Measurements from ENCODE around the gene LAPTM5.

DNA sequence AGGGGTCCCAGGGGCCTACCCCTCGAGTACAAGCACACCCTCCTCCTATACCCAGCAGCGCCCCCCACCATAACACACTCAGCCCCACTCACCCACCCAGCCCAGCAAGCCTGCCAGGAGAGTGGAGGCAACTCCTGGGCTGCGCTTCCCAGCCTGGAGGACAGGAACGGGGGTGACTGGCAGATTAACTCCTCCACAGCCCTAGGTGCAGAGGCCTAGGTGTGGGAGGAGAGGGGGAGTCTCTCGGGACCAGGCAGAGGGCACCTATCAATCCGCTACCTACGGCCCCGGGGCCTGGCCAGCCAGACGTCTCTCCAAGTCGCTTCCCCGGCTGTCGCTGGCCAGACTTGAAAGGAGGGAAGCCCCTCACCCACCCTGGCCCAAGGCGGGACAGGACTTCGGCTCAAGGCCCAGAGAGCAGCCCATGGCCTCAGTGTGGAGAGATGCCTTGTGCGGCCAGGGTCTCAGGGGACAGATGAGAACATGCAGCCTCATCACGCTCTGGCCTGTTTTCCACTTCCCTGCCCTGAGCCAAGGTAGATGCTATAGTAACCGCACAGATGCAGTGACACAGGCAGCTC is 59.1 kb downstream of the LAPTM5 start:
- TF ChIP-seq, protein P1, sequence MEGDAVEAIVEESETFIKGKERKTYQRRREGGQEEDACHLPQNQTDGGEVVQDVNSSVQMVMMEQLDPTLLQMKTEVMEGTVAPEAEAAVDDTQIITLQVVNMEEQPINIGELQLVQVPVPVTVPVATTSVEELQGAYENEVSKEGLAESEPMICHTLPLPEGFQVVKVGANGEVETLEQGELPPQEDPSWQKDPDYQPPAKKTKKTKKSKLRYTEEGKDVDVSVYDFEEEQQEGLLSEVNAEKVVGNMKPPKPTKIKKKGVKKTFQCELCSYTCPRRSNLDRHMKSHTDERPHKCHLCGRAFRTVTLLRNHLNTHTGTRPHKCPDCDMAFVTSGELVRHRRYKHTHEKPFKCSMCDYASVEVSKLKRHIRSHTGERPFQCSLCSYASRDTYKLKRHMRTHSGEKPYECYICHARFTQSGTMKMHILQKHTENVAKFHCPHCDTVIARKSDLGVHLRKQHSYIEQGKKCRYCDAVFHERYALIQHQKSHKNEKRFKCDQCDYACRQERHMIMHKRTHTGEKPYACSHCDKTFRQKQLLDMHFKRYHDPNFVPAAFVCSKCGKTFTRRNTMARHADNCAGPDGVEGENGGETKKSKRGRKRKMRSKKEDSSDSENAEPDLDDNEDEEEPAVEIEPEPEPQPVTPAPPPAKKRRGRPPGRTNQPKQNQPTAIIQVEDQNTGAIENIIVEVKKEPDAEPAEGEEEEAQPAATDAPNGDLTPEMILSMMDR (IDR thresholded peaks at IDR 0.05): no peak
- TF ChIP-seq POLR2A (IDR thresholded peaks at IDR 0.05): no peak
